LoVo (cell line): ENCODE data around the gene TCEA2.
A peak's percentile ranks its signal among the peaks of the same experiment; 100 is the strongest.
"Not testable (repeated sequence)": the region's sequence is repeated elsewhere in the genome, so short reads cannot be mapped to it uniquely, and the experiment has no call there.

Source experiments
- DNase-seq: peaks from one replicate; pipeline ENCODE4 v3.0.0-alpha.2; 2016; ENCODE audit warnings: low spot score

Gene TCEA2

DNA sequence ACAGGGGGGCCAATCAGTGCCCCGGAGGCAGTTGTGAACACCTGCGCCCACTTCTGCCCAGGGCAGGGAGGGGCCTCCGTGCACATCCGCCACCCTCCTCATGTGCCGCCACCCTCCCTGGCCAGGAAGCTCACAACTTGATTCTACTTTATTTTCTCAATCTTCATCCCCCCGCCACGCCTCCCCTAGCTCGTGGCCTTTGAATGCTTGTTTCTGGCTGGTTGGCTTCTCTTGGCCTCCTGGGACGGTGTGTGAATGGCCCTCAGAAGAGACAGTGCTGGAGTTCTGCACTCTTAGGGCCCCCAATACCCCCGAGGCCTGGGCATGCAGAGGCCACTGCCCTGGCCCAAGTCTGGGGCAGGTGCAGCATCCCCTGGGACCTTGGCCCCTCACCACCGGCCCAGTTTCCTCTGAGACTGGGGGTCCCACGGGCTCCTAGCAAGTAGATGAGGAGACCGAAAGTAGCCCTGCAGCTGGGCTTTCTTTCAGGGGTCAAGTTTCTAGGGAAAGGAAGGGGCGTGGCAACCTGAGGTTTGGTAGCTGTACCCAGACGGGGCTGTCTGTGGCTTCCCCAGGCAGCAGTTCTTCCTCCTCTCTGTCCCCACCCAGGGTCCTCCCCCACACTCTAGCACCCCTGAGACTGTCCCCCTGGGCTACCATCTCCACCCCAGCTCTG is 15.0 kb downstream of the TCEA2 start:
- no peak for DNase-seq

DNA sequence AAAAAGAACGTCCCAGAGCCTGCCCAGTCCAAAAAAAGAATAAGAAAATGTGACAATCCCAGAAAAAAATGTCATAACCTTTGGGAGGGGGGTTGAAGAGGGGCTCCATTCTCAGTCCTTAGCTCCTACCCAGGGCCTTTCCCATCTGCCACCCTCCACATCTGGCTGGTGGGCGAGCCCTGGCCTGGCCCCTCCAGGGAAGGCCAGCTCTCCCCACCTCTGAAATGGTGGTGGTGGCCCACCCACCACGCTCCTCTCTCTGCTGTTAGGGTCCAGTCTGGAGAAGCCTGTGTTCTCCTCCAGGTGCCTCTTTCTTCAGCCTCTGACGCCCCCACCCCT is 15.9 kb downstream of the TCEA2 start:
- DNase-seq: no peak

DNA sequence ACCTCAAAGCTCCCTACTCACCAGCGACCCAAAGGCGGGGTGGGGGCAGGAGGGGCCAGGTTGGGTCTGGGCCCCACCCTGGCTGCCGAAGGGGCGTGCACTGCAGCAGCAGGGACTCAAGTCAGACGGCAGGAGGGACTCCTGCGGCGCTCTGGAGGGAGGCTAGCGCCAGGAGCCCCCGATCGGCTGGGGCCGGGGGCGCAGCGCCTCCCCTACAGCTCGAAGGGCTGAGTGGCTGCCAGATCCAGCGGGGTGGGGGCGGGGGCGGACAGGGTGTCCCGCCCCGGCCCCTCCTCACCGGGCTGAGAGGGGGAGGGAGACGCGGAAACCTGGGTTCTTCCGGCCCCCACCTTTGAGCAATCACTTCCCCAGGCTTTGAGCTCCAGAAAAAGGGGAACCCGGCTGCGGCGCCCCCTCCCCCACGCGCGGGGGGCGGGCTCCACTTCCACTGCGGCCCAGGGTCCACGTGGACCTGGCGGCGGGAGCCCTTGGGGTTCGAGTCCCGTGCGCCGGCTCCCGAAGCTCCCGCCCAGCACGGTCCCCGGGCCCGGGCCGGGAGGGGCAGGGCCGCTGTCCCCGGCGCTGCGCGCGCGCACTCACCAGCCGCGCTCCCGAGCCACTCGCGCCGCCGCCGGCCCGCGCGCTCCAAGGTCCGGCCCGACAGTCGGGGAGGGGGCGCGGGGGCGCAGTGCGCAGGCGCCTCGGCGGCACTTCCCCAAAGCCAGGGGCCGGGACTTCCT is 16.4 kb downstream of the TCEA2 start, which contains the start of gene RGS19:
Gene RGS19, minus strand, starts transcription at position 246 of the 740 bp plus-strand sequence. CDS start 2,632 bp downstream, outside the sequence.
- peak; percentile 70 for DNase-seq

GRCh38 chr20:64080013-64080812 is 17.2 kb downstream of the TCEA2 start, which contains the start of gene OPRL1:
OPRL1 (plus strand) TSS chr20:64080082; CDS start chr20:64092721, 12,639 bp downstream.
- DNase-seq: no peak

DNA sequence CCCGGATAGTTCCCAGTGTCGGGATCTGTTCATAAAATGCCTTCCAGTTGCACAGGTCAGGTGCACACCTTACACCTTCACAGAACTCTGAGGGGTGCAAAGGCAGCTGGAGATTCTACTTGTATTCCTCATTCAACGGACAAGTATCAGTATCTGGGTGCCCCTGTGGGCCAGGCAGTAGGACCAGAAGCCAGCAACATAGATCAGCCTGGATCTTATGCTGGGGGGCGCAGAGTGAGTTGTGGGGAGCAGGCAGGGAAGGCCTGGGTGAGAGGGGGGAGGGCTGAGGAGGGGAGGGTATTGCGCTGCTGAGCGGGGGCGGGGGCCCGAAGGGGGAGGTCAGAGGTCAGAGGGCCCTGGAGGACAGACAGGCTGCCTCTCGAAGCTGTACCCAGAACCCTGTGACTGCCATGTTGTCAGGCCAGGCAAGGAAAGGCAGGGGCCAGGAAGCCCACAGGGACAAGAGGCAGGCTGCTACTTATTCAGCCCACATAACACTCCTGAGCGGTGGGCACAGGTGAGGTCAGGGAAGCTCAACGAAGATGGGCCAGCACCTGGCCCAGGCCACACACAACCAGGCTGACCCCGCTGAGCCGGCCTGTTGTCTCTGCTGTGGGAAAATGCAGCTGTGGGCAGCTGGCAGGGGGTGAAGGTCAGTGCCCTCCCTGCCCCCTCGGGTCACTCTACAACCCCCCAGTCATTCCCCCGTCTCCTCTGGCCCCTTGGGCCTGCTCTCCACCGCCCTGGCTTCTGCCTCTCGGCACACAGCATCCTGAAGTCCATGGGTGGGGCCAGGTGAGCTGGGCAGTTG is 18.0 kb downstream of the TCEA2 start:
- DNase-seq: no peak

DNA sequence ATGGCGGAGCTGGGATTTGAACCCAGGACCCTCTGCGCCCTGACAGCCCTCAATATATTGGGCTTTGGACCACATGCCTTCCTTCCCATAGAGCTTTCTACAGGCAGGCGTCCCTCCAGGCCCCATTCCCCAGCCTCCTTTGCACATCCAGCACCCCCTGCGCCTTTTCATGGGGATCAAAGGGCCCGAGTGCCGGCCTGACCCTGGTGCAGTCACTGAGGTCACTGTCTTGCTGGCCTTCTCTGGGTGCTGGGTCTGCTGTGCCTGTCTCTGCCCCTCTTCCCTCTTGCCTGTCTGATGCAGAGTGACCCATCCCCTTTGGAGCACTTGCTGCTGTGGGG is 18.6 kb downstream of the TCEA2 start:
- no peak for DNase-seq

DNA sequence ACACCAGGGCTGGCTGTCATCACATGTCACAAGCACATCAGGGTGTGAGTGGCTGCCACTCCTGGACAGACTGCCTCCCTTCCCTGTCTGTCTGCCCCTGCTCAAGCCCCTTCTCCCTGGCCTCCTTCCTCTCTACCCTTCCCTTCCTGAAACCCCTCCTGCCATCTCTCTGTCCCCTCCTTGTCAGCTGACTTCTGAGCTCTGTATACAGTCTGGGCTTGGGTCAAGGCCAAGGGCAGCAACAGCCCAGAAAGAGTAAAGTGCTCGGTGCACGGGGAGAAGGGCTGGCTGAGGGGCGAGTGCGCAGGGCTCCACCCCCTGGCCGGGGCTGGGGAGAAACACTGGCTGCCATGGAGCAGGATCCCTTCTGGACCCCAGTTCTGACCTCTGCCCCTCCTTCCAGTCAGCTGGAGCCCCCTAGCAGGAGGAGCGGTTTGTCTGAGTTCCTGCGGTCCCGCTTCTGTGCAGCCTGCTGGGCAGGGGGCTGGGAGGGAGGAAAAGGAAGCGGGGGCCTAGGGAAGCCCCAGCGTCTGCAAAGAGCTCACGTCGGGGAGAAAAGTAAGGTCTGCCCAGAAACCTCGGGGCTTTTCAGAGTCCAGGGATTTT is 19.2 kb downstream of the TCEA2 start:
- no peak for DNase-seq

GRCh38 chr20:64082820-64083377 is 19.9 kb downstream of the TCEA2 start:
- DNase-seq: no peak

DNA sequence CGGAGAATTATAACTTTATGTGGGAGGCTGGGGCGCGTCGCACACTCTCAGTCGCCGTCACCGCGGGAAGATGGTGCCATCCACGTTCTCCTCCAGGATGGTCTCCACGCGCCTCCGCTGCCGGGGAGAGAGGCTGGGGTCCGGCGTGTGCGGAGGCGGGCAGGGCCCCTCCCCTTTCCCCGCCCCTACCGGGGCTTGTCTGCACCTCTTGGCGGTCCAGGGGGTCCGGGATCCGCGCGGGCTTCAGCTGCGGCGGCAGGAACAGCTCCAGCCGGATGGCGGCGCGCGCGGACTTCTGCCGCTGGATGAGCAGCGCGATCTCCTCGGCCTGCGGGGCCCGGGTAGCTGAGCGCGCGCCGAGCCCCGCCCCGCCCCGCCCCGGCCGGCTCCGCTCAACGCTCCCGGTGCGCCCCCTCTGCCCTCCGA is 20.4 kb downstream of the TCEA2 start:
- no peak for DNase-seq

DNA sequence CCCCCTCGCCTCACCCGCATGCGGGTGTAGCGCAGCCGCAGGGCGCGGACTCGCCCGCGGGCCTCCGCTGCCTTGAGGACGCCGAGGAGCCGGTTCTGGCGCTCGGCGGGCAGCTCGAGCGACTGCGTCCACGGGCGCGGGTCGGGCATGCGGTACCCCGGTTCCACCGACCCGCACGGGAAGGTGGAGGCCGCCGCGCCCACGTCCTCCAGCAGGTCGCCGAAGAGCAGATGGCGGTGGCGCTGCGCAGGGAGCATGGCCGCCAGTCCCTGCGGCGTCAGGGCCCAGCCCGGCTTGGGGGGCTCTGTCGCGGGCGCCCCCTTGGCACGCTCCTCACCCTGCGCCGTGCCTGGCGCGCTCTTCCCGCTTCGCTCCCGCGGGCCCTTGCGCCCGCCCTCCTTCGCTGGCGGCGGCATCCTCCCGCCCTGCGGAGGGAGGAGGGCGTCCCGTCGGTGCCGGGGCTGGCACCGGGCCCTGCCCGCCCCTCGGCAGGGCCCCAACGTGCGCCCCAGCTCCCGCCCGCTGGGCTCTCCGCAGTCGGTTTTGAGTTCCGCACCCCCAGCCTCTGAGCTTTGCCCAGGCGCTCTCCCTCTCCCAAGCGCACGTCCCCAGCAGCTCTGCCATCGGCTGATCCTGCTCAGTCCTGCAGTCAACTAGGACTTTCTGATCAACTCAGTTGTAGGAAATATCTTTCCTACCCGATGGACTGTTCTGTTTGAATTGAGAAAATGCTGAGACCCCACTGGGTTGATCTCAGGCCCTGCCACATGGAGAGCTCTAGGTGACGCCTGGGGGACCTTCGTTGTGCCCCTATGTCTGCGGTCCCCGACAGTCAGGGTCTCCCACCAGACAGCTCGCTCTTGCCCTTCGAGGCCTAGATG is 21.0 kb downstream of the TCEA2 start, which contains the start of gene LKAAEAR1:
Gene LKAAEAR1, minus strand, starts transcription at position 595 of the 881 bp plus-strand sequence. Its CDS starts 179 bp downstream, at position 416.
- no peak for DNase-seq

GRCh38 chr20:64084685-64085152 is 21.7 kb downstream of the TCEA2 start:
- no peak for DNase-seq

DNA sequence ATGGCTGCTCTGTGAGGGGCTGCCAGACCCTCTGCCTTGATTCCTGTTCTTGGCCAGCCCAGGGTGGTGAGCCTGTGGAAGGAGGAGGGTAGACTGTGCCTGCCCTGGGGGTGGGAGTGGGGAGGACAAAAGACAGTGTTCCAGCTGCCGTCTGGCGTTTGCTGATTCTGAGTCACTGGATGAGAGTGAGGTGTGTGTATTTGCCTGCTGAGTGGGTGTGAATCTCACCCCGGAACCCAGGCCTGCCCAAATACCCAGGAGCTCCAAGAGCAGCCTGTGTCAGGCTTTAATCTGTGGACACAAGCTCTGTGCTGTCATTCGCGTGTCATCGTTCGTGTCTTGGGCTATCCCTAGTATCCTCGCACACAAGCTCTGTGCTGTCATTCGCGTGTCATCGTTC is 23.8 kb downstream of the TCEA2 start:
- no peak for DNase-seq

- not testable (repeated sequence) for DNase-seq
Measured at GRCh38 chr20:64087226-64087825, 24.3 kb downstream of the TCEA2 start.

DNA sequence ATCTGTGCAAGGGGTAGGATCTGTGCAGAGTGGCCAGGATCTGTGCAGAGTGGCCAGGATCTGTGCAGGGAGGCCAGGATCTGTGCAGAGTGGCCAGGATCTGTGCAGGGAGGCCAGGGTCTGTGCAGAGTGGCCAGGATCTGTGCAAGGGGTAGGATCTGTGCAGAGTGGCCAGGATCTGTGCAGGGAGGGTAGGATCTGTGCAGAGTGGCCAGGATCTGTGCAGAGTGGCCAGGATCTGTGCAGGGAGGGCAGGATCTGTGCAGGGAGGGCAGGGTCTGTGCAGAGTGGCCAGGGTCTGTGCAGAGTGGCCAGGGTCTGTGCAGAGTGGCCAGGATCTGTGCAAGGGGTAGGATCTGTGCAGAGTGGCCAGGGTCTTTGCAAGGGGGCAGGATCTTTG is 25.6 kb downstream of the TCEA2 start:
- DNase-seq: not testable (repeated sequence)

DNA sequence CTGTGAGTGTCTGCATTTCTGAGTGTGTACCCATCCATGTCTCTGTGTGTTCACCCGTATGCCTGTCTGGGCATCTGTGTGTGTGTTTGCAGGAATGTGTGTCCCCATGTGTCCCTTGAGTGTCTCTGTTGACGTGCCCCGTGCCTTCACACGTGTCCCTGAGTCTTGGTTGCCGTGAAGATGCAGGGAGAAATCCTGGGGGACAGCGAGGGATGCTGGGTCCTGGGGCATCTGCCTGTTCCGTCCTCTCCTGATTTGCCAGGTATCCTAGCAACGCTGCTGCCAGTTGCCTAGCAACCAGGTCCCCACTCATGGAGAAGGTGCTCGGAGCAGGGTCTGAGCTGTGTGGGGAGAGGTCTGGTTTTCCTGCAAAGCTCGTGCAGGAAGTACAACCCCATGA is 27.2 kb downstream of the TCEA2 start:
- DNase-seq: no peak

DNA sequence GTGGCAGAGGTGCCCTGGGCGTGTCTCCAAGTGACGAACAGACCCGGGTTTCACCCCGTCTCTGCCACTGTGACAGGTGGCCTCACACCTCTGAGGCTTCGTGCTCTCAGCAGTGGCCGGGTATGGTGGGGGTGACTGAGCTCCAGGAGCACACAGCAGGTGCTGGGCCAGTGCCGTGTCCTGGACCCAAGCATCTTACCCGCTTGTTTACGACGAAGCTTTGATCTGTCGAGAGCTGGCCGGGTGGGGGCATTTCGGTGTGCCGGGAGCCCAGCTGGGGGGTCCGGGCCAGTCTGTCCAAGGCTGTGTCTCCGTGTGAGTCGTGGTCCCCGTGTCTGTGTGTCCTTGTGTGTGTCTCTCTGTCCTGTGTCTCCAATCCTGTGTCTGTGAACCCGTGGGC is 28.3 kb downstream of the TCEA2 start:
- DNase-seq: no peak

GRCh38 chr20:64091770-64092169 is 28.8 kb downstream of the TCEA2 start:
- no peak for DNase-seq

DNA sequence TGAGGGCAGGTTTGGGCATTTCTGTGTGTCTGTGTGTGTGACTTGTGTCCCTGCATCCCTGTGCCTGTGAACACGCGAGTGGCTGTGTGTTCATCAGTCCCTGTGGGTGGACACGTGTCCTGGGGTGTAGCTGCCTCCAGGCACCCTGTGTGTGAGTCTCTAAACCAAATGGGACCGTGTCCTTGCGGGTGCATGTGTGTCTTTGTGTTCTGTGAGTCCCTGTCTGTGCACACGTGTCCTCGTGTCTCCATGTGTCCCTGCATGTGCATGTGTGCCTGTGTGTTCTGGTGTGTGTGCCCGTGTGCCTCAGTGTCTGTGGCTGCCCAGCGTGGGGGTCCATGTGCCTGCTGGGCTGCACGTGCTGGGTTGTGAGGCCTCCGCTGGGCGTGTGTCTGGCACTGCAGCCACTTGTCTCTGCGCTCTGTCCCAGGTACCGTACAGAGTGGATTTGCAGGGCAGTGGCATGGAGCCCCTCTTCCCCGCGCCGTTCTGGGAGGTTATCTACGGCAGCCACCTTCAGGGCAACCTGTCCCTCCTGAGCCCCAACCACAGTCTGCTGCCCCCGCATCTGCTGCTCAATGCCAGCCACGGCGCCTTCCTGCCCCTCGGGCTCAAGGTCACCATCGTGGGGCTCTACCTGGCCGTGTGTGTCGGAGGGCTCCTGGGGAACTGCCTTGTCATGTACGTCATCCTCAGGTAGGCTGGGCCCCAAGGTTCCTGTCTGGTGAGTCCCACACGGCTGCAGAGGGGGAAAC is 29.4 kb downstream of the TCEA2 start:
- no peak for DNase-seq

DNA sequence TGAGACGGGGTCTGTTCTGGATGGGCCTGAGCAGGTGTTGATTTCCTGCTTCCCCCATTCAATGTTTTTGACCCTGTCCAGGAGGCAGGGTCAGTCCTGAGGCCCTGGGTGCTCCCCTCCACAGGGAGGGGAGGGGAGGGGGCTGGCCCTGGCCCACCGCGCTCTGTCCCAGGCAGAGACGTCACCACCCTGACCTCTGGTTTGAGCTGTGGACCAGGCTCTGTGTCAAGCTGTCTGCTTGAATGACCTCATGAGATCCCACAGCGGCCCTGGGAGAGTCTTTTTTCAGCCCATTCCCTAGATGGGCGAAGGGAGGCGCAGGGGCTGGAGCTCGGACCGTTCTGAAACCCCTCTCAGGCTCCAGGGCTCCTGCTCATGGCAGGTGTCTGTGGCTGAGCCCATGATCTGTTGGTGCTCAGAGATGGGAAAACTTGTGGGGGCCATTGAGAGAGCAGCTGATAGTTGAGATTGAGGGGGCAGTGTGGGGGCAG is 30.1 kb downstream of the TCEA2 start:
- DNase-seq: no peak
